C4-2B (cell line): ENCODE measurements around the gene TMEM235.
A peak's percentile ranks its signal among the peaks of the same experiment; 100 is the strongest.

Source experiments
- H3K27ac ChIP-seq: fragments of 450-650 bp; 2 replicates; pipeline ENCODE4 v1.5.1; 2017
- CTCF ChIP-seq: fragments of 450-650 bp; conservative IDR thresholded peaks from 2 replicates; pipeline ENCODE4 v1.5.1; 2017; ENCODE audit warnings: mild to moderate bottlenecking
- ZFX ChIP-seq: fragments of 450-650 bp; IDR thresholded peaks from 2 replicates; pipeline ENCODE4 v1.6.1; 2017

TMEM235 gene

GRCh38 chr17:78196716-78197115 is 34.7 kb upstream of the TMEM235 start:
- H3K27ac ChIP-seq = no peak overlapping the region
- TF ChIP-seq CTCF = no peak
- TF ChIP-seq ZFX = no peak

- TF ChIP-seq CTCF (no peak), ZFX (no peak)
Observed at GRCh38 chr17:78197147-78197832, 34.1 kb upstream of the TMEM235 start.

GRCh38 chr17:78200451-78200850 is 31.0 kb upstream of the TMEM235 start:
- peak overlapping the region; percentile 71 for H3K27ac ChIP-seq
- TF ChIP-seq ZFX (no peak), CTCF (no peak)

More at GRCh38 chr17:78197147-78197832, 34.1 kb upstream of the TMEM235 start:
- peak overlapping the region; percentile 71; the same call in 1 of the 2 replicates for H3K27ac ChIP-seq

GRCh38 chr17:78202666-78203065 is 28.8 kb upstream of the TMEM235 start:
- no peak overlapping the region for H3K27ac ChIP-seq
- no peak for TF ChIP-seq CTCF
- no peak for TF ChIP-seq ZFX

- H3K27ac ChIP-seq = no peak overlapping the region
- no peak for TF ChIP-seq CTCF
- no peak for TF ChIP-seq ZFX
Observed at GRCh38 chr17:78204387-78205123, 26.9 kb upstream of the TMEM235 start.

GRCh38 chr17:78205124-78205775 is 26.2 kb upstream of the TMEM235 start:
- no peak for TF ChIP-seq CTCF
- TF ChIP-seq ZFX = no peak
- H3K27ac ChIP-seq = no peak overlapping the region

GRCh38 chr17:78206298-78206697 is 25.1 kb upstream of the TMEM235 start:
- no peak for TF ChIP-seq CTCF
- no peak for TF ChIP-seq ZFX
- no peak overlapping the region for H3K27ac ChIP-seq
